ENCODE results near the gene FTL.
"Not testable (repeated sequence)": the region's sequence is repeated elsewhere in the genome, so short reads cannot be mapped to it uniquely, and the experiment has no call there.

Gene FTL
- total RNA-seq, result 672 to 1,111 (median 823) reads per million in 4 experiments

GRCh38 chr19:48965040-48965805, at the start of gene FTL:
FTL (plus strand) TSS chr19:48965309; CDS start chr19:48965508, 199 bp downstream.
- peak; percentile 83 for DNase-seq

GRCh38 chr19:48915757-48916156, 49.4 kb upstream of the FTL start:
- DNase-seq, result no peak

GRCh38 chr19:48918071-48918470, 47.0 kb upstream of the FTL start:
- DNase-seq, result no peak

DNA sequence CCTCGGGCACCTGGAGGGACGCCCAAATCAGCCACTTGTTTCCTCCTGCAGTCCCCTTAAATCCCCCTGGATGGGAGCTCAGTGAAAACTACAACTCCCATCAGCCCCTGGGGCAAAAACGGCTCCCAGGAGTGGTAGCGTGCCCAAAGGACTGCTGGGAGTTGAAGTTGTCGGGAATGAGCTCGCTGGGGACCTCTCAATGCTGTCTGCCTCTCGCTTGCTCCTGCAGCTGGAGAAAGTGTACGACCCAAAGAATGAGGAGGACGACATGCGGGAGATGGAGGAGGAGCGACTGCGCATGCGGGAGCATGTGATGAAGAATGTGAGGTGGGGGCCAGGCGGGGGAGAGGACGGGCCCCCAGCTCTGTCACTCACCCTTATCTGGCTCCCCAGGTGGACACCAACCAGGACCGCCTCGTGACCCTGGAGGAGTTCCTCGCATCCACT, 46.3 kb upstream of the FTL start:
- DNase-seq, result no peak

DNA sequence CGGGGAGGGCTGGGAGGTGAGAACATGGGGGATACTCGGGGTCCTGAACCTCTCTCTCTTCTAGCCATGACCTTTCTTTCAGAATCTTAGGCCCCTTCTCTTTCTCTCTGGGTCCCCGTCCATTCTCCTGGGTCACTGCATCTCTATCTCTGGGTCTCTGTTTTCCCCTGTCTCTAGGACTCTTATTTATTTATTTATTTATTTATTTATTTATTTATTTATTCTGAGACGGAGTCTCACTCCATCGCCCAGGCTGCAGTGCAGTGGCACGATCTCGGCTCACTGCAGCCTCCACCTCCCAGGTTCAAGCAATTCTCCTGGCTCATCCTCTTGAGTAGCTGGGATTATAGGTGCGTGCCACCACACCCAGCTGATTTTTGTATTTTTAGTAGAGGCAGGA, 45.8 kb upstream of the FTL start:
- DNase-seq, result not testable (repeated sequence)

GRCh38 chr19:48920949-48921348, 44.2 kb upstream of the FTL start:
- DNase-seq, result no peak

GRCh38 chr19:48921721-48922500, 43.2 kb upstream of the FTL start:
- DNase-seq, result no peak

- DNase-seq, result no peak
Measured at GRCh38 chr19:48922548-48923490, 42.3 kb upstream of the FTL start.

DNA sequence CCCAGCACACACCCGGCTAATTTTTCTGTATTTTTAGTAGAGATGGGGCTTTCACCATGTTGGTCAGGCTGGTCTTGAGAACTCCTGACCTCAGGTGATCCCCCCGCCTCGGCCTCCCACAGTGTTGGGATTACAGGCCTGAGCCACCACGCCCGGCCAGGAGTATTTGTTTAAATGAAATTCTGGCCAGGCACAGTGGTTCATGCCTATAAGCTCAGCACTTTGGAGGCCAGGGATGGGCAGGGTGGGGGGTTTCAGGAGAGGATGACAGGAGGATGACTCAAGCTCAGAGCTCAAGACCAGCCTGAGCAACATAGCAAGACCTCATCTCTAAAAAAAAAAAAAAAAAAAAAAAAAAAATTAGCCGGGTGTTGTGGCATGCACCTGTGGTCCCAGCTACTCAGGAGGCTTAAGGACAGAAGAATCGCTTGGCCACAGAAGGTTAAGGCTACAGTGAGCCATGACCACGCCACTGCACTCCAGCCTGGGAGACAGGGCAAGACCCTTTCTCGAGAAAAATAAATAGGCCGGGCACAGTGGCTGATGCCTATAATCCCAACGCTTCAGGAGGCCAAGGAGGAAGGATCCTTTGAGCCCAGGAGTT, 39.8 kb upstream of the FTL start:
- DNase-seq, result no peak

DNA sequence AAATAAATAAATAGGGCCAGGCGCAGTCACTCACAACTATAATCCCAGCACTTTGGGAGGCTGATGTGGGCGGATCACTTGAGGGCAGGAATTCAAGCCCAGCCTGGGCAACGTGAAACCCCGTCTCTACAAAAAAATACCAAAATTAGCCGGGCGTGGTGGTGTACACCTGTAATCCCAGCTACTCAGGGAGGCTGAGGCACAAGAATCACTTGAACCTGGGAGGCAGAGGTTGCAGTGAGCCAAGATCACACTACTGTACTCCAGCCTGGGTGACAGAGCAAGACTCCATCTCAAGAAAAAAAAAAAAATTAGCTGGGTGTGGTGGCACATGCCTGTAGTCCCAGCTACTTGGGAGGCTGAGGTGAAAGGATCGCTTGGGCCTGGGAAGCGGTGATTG, 39.2 kb upstream of the FTL start:
- not testable (repeated sequence) for DNase-seq

DNA sequence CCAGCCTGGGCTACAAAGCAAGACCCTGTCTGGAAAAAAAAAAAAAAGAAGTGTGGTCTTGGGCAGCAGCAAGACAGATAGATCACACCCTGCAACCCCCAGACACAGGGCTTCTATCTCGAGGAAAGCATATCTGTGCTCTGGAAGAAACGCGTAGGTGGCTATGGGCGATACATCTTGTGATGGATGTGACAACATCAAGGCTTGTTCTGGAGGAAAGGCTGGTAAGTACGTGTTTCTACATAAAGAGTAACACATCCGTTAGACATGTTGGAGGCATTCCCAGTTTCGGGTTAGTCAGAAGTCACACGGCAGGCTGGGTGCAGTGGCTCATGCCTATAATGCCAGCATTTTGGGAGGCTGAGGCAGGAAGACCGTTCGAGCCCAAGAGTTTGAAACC, 38.2 kb upstream of the FTL start:
- no peak for DNase-seq

DNA sequence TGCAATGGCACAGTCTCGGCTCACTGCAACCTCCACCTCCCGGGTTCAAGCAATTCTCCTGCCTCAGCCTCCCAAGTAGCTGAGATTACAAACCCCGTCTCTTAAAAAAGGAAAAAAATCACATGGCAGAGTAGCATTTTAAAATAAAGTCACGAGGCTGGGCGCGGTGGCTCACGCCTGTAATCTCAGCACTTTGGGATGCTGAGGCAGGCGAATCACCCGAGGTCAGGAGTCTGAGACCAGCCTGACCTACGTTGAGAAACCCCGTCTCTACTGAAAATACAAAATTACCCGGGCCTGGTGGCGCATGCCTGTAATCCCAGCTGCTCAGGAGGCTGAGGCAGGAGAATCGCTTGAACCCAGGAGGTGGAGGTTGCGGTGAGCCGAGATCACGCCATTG, 37.4 kb upstream of the FTL start:
- not testable (repeated sequence) for DNase-seq

DNA sequence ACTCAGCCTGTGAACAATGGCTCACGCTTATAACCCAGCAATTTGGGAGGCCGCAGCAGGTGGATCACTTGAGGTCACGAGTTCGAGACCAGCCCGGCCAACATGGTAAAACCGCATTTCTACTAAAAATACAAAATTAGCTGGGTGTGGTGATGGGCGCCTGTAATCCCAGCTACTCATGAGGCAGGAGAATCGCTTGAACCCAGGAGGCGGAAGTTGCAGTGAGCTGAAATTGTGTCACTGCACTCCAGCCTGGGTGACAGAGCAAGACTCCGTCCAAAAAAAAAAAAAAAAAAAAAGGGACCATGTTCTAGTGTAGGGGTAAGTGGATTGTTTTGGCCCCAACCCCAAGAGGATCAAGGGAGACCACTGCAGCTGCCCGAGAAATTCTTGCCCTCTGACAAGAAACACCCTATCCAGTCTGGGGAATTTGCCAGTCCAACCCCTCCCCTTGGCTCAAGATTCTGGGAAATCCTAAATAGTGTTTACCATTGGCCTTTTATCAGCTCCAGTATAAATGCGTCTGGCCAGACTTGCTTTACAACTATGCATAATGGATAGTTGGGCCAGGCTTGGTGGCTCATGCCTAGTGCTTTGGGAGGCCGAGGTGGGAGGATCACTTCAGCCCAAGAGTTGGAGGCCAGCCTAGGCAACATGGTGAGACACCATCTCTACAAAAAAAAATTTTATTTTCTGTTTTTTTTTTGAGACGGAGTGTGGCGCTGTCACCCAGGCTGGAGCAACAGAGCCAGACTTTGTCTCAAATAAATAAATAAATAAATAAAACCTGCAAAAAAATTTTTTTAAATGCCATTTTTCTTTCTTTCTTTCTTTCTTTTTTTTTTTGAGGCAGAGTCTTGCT, 36.7 kb upstream of the FTL start:
- no peak for DNase-seq

GRCh38 chr19:48933382-48933932, 31.7 kb upstream of the FTL start, which contains the start of gene DHDH:
DHDH (plus strand) TSS chr19:48933699; CDS start chr19:48933722, 23 bp downstream.
- DNase-seq, result peak; percentile 84

GRCh38 chr19:48934837-48935236, 30.3 kb upstream of the FTL start:
- no peak for DNase-seq

- no peak for DNase-seq
Measured at GRCh38 chr19:48935864-48936263, 29.2 kb upstream of the FTL start.

- DNase-seq, result no peak
Measured at GRCh38 chr19:48938256-48938655, 26.9 kb upstream of the FTL start.

DNA sequence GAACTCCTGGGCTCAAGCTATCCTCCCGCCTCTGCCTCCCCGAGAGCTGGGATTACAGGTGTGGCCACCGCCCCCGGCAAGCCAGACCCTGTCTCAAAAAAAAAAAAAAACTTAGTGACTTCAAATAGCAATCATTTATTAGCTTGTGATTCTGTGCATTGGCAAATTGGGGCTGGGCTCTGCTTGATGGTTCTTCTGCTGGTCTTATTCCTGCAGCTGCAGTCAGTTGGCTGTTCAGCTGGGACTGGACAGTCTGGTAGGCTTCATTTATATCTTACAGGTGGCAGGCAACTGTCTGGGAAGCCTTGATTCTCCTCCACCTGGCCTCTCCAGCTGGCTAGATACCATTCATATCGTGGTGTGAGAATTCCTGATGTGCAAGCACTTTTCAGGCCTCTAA, 24.2 kb upstream of the FTL start:
- DNase-seq, result no peak

GRCh38 chr19:48943081-48943480, 22.0 kb upstream of the FTL start:
- no peak for DNase-seq

- no peak for DNase-seq
Measured at GRCh38 chr19:48945415-48945814, 19.7 kb upstream of the FTL start.

GRCh38 chr19:48945817-48946216, 19.3 kb upstream of the FTL start:
- no peak for DNase-seq

All from effector CD8-positive, alpha-beta T cell (primary cell).